Inflammatory macrophage (primary cell): ENCODE results near the gene ARHGEF11.

Experiments used
- DNase-seq, 2 donors: peaks; one replicate each; pipeline ENCODE4 v3.0.0-alpha.2; 2020 to 2022

ARHGEF11 gene

GRCh38 chr1:156948708-156949107, 96.8 kb downstream of the ARHGEF11 start:
- DNase-seq, result no peak

- DNase-seq, result no peak
These were observed 97.6 kb downstream of the ARHGEF11 start for GRCh38 chr1:156947818-156948525.

GRCh38 chr1:156947127-156947526, 98.4 kb downstream of the ARHGEF11 start:
- DNase-seq, result no peak

GRCh38 chr1:156945881-156946661, 99.5 kb downstream of the ARHGEF11 start:
- DNase-seq, result no peak

- DNase-seq, result no peak
These were observed 100.7 kb downstream of the ARHGEF11 start for GRCh38 chr1:156944848-156945247.

- DNase-seq, result no peak
These were observed 101.3 kb downstream of the ARHGEF11 start for GRCh38 chr1:156944268-156944667.

GRCh38 chr1:156943756-156944155, 101.8 kb downstream of the ARHGEF11 start:
- no peak for DNase-seq

GRCh38 chr1:156942576-156942975, 103.0 kb downstream of the ARHGEF11 start:
- DNase-seq, result no peak

- no peak for DNase-seq
These were observed 103.4 kb downstream of the ARHGEF11 start for GRCh38 chr1:156942176-156942575.

- DNase-seq, result no peak
These were observed 103.9 kb downstream of the ARHGEF11 start for GRCh38 chr1:156941675-156942074.

- DNase-seq, result no peak
These were observed 105.7 kb downstream of the ARHGEF11 start for GRCh38 chr1:156939786-156940334.

GRCh38 chr1:156938813-156939212, 106.7 kb downstream of the ARHGEF11 start:
- DNase-seq, result no peak

GRCh38 chr1:156937883-156938282, 107.7 kb downstream of the ARHGEF11 start:
- DNase-seq, result no peak

- DNase-seq, result no peak
These were observed 108.8 kb downstream of the ARHGEF11 start for GRCh38 chr1:156936721-156937220.

GRCh38 chr1:156936191-156936590, 109.4 kb downstream of the ARHGEF11 start:
- DNase-seq, result no peak

- DNase-seq, result no peak
These were observed 109.9 kb downstream of the ARHGEF11 start for GRCh38 chr1:156935505-156936128.

GRCh38 chr1:156933136-156933535, 112.4 kb downstream of the ARHGEF11 start:
- no peak for DNase-seq

- DNase-seq, result no peak
These were observed 113.4 kb downstream of the ARHGEF11 start for GRCh38 chr1:156931974-156932710.

GRCh38 chr1:156931211-156931952, 114.2 kb downstream of the ARHGEF11 start:
- no peak for DNase-seq

GRCh38 chr1:156930483-156930882, 115.1 kb downstream of the ARHGEF11 start:
- no peak for DNase-seq

GRCh38 chr1:156929596-156930238, 115.8 kb downstream of the ARHGEF11 start:
- no peak for DNase-seq
